Activated B cell treated with CpG ODN at 0.5 μM for 24 hours (primary cell): ENCODE results near the gene ZNF668. TPM values are rescaled to one million over a fixed set of nuclear protein-coding genes. Genes with fewer than 3 reads are reported as not detected.

ENCODE experiments used
- ATAC-seq: fragments of 200-7000 bp; cut with Tn5 transposase; one replicate; pipeline ENCODE4 v1.10.0; 2021; ENCODE audit warnings: low read depth, mild to moderate bottlenecking, moderate library complexity
- CTCF ChIA-PET: fragments of 350-600 bp; sonication (Branson Sonifier 250); formaldehyde crosslinking; loops from one replicate; lab custom pipeline; 2021; ENCODE audit warnings: antibody characterized with exemption; lab: Charles Lee
- POLR2A ChIA-PET: fragments of 350-600 bp; sonication (Branson Sonifier 250); formaldehyde crosslinking; loops from one replicate; lab custom pipeline; 2021; ENCODE audit warnings: antibody characterized with exemption; lab: Charles Lee
- DNase-seq: peaks from one replicate; pipeline ENCODE4 v3.0.0; 2022
- H3K27ac Mint-ChIP-seq: one replicate; pipeline ENCODE4 v1.8.0; 2020; ENCODE audit warnings: mixed read lengths
- H3K27me3 Mint-ChIP-seq: one replicate; pipeline ENCODE4 v1.8.0; 2021; ENCODE audit warnings: mixed read lengths
- H3K36me3 Mint-ChIP-seq: one replicate; pipeline ENCODE4 v1.8.0; 2021; ENCODE audit warnings: low read depth, mixed read lengths
- H3K4me1 Mint-ChIP-seq: one replicate; pipeline ENCODE4 v1.8.0; 2021; ENCODE audit warnings: mixed read lengths
- H3K4me3 Mint-ChIP-seq: one replicate; pipeline ENCODE4 v1.8.0; 2020; ENCODE audit warnings: mild to moderate bottlenecking, mixed read lengths
- H3K9me3 Mint-ChIP-seq: one replicate; pipeline ENCODE4 v1.8.0; 2020; ENCODE audit warnings: mixed read lengths
- intact Hi-C: fragments of 100-400 bp; cut with micrococcal nuclease; formaldehyde crosslinking; loops from one replicate; pipeline ENCODE4 v1.15.1; 2024
- total RNA-seq: library from RNA; stranded (reverse); gene quantifications from 2 replicates; pipeline ENCODE4 v1.2.3, GENCODE V29; 2022
- TF ChIP-seq, protein P1 (sequence below): fragments of 200-600 bp; IDR thresholded peaks from one replicate; pipeline ENCODE4 v1.8.0; 2022; ENCODE audit warnings: antibody characterized with exemption, mild to moderate bottlenecking

Gene ZNF668
- total RNA-seq, 1 donor from 2014 or later = 10.1 TPM

DNA sequence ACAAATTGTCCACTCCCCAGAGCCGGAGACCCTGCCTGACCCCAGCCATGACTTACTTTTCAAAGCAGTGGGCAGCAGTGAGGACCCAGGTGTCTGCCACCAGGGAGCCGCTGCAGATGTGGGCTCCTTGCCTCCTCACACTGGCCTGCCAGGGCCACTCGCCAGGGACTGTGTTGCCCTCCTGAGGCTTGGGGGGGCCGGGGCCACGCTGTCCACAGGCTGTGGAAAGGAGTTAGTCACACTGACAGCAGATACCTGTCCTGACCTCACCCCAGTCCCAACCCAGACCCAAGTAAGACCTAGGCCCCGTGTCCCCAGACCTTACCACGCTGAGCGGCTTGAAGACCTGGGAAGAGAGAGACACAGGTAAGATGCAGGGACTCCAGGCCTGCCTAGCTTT, 13.4 kb upstream of the ZNF668 start:
- H3K9me3 Mint-ChIP-seq = no peaks in the 10 kb centered on the region
- peaks cover 37% of the 10 kb centered on the region for H3K36me3 Mint-ChIP-seq
- peaks cover 2% of the 10 kb centered on the region for H3K4me1 Mint-ChIP-seq

DNA sequence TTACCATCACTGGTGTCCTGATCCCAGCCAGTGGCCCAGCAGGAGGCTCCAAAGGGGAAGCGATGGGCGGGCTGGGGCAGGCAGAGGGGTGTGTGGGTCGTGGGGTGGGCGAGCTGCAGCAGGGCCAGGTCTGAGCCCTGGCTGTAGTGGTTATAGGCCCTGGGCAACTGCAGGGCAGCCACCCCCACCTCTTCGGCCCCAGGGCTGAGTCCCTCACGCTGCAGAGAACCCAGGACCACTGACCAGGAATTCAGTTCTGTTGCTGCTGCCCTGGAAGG, 12.5 kb upstream of the ZNF668 start:
- H3K4me3 Mint-ChIP-seq = no peak overlapping the region
- intact Hi-C loops = no loop called here
- H3K27me3 Mint-ChIP-seq = no peaks in the 10 kb centered on the region
- no peak overlapping the region for H3K27ac Mint-ChIP-seq
- peaks cover 5% of the 10 kb centered on the region for H3K4me1 Mint-ChIP-seq
- ATAC-seq (no peak), DNase-seq (no peak)
- H3K9me3 Mint-ChIP-seq = no peaks in the 10 kb centered on the region
- peaks cover 41% of the 10 kb centered on the region for H3K36me3 Mint-ChIP-seq
- TF ChIP-seq, protein P1, sequence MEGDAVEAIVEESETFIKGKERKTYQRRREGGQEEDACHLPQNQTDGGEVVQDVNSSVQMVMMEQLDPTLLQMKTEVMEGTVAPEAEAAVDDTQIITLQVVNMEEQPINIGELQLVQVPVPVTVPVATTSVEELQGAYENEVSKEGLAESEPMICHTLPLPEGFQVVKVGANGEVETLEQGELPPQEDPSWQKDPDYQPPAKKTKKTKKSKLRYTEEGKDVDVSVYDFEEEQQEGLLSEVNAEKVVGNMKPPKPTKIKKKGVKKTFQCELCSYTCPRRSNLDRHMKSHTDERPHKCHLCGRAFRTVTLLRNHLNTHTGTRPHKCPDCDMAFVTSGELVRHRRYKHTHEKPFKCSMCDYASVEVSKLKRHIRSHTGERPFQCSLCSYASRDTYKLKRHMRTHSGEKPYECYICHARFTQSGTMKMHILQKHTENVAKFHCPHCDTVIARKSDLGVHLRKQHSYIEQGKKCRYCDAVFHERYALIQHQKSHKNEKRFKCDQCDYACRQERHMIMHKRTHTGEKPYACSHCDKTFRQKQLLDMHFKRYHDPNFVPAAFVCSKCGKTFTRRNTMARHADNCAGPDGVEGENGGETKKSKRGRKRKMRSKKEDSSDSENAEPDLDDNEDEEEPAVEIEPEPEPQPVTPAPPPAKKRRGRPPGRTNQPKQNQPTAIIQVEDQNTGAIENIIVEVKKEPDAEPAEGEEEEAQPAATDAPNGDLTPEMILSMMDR = no peak
- ChIA-PET CTCF (no interaction called here), POLR2A (interaction anchor here (0.9 kb wide), 1 partner anchor 13 kb away, joined by 6 read pairs; the partner anchor contains the start of genes ZNF646 and ZNF668)

More for the DNA sequence above, 13.4 kb upstream of the ZNF668 start:
- Mint-ChIP-seq H3K27me3 (no peaks in the 10 kb centered on the region), H3K27ac (no peak overlapping the region), H3K4me3 (no peak overlapping the region)
- no peak for DNase-seq
- POLR2A ChIA-PET = no interaction called here
- intact Hi-C loops = no loop called here
- CTCF ChIA-PET = no interaction called here
- TF ChIP-seq, protein P1 = no peak
- no peak for ATAC-seq

DNA sequence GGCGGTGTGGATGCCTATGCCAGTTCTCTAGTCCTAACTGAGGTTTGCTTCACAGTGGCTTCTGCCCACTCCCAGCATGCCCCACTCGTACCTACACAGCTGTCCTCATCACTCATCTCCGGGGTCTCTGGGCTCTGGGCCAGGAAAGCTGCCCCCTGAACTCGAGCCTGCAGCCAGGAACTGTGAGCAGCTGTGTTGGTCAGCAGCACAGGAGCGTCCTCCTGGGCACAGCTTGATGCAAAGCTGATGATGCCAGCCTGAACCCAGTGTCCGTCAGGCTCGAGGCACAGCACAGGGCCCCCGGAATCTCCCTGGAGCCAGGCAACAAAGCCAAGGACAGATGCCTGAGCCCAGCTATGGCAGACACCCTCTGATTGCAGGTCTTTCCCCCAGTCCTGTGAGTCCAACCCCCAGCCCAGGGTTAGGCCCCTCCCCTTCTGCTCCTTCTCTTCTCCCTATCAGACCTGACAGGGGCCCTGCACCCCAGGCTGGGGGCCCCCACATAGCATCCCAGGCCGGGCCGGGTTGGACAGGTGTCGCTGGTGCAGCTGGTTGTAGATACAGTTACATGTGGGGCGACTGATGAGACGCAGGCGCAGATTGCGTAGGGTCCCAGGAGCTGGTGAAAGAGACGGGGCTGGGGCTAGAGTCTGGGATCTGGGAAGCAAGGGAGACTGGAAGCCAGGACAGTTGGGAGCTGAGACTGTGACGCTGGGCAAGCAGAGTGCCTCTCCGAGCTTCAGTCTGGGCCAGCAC, 12.0 kb upstream of the ZNF668 start:
- ChIA-PET POLR2A (interaction anchor here (0.9 kb wide), 1 partner anchor 12 kb away, joined by 6 read pairs; the partner anchor contains the start of genes ZNF646 and ZNF668), CTCF (no interaction called here)
- ATAC-seq (no peak), DNase-seq (no peak)
- no peak overlapping the region for H3K4me3 Mint-ChIP-seq
- H3K27me3 Mint-ChIP-seq = no peaks in the 10 kb centered on the region
- peaks cover 41% of the 10 kb centered on the region for H3K36me3 Mint-ChIP-seq
- TF ChIP-seq, protein P1 = no peak
- H3K9me3 Mint-ChIP-seq = no peaks in the 10 kb centered on the region
- intact Hi-C loops = no loop called here
- H3K4me1 Mint-ChIP-seq = peaks cover 5% of the 10 kb centered on the region
- H3K27ac Mint-ChIP-seq = no peak overlapping the region

DNA sequence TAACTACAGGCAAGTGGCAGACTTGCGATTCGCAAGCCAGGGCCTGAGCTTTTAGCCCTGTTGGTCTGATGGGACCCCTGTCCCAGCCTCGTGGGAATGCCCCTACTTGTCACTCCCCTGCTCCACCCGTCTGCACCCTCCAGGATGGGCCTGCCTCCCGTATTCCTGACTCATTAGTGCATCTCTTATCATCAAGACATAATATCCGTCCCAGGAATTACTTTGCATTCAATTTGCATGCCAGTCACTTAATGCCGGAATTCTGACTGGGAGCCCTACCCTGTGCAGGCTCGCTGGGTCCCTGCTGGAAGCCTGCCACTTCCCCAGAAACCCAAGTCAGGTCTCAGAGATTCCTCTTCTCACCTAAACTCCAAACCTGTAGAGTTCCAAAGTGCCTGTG, 11.4 kb upstream of the ZNF668 start:
- intact Hi-C loops = no loop called here
- DNase-seq (no peak), ATAC-seq (no peak)
- ChIA-PET POLR2A (interaction anchor here (0.9 to 2.0 kb wide), 2 partner anchors 9 to 12 kb away, joined by 6 read pairs; partner anchors contain the start of genes VKORC1, ZNF646 and ZNF668), CTCF (no interaction called here)
- H3K36me3 Mint-ChIP-seq = peaks cover 41% of the 10 kb centered on the region
- no peak overlapping the region for H3K4me3 Mint-ChIP-seq
- TF ChIP-seq, protein P1 = no peak
- H3K27me3 Mint-ChIP-seq = no peaks in the 10 kb centered on the region
- H3K27ac Mint-ChIP-seq = no peak overlapping the region
- H3K9me3 Mint-ChIP-seq = no peaks in the 10 kb centered on the region
- H3K4me1 Mint-ChIP-seq = peaks cover 8% of the 10 kb centered on the region

DNA sequence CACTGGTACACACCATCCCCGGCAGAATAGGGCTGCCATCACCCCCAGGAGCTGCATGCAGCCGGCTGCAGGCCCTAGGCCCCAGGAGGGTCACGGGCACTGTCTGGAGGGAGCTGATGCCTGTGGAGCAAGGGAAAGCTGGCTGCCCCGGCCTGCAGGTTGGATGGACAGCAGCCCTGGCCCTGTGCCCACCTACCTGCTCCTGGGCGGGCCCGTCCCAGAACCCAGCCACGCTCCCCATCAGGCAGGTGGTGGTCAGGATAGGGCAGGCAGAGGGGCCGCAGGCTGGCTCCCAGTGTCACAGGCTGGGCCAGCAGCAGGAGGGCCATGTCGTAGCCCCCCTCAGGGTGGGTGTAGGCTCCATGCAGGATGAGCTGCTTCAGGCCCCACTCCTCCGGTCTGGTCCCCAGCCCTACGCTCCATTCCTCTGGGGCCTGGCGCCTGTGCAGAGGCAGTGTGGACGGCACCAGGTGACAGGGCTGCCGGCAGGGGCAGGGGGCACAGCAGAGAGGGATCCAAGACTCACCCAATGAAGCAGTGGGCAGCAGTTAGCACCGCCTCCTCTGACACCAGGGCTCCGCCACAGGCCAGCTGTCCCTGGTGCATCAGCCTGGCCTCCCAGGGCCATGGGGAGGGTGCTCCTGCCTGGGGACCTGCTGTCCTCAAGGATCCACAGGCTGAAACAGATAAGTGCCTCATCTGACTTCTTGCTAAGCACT, 10.7 kb upstream of the ZNF668 start:
- H3K4me3 Mint-ChIP-seq = no peak overlapping the region
- intact Hi-C loops = no loop called here
- no peak overlapping the region for H3K27ac Mint-ChIP-seq
- ATAC-seq = no peak
- H3K4me1 Mint-ChIP-seq = peaks cover 8% of the 10 kb centered on the region
- H3K27me3 Mint-ChIP-seq = no peaks in the 10 kb centered on the region
- ChIA-PET CTCF (no interaction called here), POLR2A (interaction anchor here (0.6 to 2.0 kb wide), 3 partner anchors 10 to 353 kb away, joined by 3 to 6 read pairs (median 4); partner anchors contain the start of gene VKORC1)
- TF ChIP-seq, protein P1 = no peak
- DNase-seq = no peak
- peaks cover 44% of the 10 kb centered on the region for H3K36me3 Mint-ChIP-seq
- H3K9me3 Mint-ChIP-seq = no peaks in the 10 kb centered on the region
